SHP77 (cell line): ENCODE data around the gene ZNF512B.
"Not testable (repeated sequence)": the region's sequence is repeated elsewhere in the genome, so short reads cannot be mapped to it uniquely, and the experiment has no call there.

ENCODE experiments used
- DNase-seq, 2 experiments: peaks; one replicate each; lab custom pipeline; 2025; lab: John Stamatoyannopoulos, UW

The ZNF512B gene

DNA sequence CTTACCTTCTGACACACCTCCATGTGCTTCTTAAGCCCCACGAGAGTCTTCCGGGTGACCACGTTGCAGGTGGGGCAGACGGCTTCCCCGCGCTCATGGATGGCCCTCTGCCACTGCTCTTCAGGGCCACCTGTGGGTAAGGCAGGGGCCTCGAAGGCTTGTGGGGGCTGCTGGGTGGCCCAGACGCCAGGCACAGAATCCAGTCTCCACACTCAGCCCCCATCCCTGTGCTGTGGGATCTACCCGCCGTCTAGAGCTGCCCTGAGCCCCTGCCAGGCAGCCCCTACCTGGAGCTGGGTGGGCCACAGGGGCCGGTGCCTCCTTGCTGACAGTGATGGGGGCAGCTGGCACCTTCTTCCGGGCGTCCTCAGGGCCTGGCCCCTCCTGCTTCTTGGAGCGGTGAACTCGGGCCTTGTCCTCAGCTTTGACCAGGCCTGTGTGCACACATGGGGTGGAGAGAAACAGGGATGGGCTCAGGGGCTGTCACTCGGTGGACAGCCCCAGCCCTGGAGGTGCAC lies 5.9 kb downstream of the ZNF512B start:
- no peak for DNase-seq

DNA sequence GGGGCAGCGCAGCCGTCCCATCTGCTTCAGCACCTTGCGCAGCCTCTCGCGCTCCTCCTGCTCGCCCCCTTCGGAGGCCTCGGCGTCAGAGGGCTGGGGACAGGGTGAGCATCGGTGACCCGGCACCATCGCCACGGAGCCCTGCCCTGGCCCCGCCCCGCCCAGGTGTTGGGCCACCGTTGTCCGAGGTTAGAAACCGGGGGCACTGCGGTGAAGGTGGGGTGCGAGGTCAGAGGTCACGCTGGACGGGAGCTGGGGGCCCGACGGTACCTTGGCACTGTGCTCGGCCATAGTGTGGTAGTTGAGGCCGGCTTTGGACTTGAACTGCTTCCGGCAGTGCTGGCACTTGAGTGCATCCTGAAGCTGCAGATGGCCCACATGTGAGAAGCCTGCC lies 6.4 kb downstream of the ZNF512B start:
- DNase-seq = no peak

DNA sequence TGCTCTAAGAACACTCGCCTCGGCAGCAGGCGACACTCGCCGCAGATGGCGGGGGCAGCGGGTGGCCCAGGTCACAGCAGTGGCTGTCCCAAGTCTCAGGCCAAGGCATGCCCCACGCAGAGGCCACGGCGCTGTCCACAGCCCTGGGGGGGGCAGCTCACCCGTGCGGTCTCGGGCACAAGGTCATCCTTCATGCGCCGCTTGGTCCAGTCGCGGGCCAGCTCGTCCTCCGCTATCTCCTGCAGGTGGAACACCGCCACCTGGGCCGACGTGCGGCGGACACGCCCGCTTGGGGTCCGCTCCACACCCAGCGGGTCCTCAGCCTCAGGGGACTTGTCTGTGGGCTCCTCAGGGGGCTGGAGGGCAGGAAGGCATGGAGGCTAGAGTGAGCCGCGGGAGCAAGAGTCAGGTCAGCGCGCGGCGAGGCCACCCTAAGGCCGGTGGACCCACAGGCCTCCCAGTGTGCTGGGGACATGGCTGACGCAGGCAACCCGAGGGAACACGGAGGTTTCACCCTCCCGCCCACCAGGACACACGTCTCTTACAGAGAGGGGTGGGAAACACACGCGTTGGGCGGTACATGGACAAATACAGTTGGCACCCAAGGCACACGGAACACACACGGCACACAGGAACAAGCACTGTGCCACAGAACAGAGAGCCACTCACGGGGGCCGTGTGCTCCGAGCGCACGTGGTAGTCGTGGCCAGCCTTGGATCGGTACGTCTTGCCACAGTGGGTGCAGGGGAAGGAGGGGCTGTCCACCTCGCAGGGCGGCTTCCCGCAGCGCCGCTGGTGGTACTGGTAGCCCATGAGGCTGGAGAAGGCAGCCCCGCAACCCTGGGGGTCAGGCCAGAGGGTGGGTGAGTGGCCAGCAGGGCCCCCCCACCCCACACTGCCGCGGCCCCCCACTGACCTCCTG lies 7.0 kb downstream of the ZNF512B start:
- DNase-seq = no peak

DNA sequence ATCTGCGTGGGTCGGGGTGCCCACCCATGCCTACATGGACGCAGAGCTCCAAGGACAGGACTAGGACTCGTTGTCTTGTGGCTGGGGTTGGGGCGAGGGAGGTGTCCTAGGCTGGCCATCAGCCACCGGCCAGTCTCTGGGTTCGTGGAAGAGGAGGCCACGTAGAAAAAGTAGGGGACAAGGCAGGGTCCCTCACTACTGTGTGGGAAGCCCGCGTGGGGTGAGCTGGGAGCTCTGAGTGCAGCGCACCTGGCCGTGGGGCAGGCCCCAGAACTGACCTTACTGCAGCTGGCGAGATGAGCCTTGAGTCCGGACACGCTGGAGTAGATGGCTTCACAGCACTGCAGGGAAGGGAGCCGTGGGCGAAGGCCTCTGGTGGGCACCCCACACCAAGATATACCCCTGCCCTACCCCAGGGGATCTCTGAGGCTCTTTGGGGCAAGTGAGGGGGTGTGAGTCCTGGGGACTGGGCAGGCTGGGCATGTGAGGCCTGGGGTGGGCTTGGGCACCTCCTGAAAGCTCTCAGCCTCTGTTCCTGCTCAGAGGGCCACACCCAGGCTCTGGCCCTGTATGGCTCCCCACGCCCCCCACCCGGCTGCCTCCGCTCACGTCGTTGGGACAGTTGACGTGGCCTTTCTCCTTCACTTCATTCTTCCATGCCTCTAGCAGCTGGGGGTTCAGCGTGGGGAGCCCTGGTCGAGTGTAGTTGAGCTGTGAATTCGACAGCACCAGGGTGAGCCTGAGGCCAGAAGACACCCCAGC lies 7.9 kb downstream of the ZNF512B start:
- DNase-seq = no peak

DNA sequence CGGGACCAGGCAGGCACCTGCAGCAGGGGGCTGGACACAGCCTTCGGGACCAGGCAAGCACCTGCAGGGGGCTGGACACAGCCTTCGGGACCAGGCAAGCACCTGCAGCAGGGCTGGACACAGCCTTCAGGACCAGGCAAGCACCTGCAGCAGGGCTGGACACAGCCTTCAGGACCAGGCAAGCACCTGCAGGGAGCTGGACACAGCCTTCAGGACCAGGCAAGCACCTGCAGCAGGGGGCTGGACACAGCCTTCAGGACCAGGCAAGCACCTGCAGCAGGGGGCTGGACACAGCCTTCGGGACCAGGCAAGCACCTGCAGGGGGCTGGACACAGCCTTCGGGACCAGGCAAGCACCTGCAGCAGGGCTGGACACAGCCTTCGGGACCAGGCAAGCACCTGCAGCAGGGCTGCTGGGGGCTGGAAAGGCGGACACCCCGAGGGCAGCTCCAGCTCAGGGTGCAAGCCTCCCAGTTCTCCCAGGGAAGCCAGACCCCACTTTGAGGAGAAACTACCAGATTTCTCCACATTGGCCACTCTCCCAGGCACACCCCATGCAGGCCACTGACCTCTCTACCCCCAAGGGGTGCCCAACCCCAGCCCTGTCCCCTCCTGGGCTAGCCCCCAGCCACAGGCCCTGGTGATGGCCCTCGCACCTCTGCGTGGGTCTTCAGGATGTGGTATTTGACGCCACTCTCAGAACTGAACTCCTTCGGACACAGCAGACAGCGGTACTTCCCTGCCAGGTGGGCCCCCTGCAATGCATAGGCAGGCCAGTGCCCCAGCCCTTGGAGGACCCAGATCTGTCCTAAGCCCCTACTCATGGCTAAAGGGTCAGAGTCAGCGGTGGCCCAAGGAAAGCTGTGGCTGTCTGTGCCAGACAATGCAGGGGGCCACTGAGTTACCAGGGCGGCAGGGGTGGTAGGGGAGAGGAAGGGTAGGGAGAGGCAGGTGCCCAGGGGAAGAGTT lies 8.8 kb downstream of the ZNF512B start:
- DNase-seq = not testable (repeated sequence)

DNA sequence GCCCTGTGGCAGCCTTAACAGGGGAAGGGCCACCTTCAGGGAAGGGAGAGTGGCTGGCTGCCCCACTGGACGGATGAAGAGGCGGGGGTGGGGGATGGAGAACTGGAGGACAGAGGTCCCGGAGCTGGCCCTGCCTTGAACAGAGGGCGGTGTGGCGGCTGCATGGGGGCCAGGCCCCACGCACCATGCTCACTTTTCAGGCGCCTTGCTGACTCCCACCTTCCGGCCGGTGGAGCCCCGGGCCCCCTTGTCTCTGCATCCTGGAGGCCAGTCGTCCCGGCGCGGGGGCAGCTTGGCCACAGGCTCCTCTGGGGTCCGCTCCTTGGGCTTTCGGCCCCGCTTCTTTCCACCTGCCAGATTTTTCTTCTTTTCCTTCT lies 10.0 kb downstream of the ZNF512B start:
- no peak for DNase-seq

DNA sequence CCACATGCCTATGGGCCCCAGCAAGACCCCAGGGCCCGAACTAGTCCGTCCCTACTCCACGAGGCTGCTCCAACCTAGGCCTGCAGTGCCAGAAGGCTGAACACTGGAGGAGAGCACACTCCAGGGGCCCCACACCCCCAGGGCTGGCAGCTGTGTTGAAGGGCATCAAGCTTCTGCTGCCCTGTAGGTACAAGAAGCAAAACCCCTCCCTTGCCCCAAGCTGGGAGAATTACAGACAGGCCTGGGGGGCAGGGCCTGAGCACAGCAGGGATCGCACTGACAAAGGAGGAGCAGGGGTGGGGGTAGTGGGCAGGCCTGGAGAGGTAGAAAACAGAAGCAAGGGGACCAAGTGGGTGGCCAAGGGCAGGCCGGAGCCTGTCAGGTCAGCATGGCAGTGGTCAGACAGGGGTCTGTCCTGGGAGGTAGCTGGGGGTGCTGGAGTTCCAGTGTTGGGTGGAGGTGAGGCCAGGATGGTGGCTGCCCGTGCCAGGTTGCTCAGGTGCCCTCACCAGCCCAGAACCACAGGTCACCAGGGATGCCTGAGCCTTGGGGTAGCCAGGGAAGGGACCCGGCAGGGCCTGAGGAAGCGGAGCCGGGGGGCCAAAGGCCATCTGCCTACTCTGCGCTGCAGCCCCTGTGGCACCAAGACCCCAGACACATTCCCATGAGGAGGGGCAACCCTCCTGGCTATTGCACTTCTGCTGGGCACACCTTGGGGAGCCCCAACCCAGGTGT lies 10.6 kb downstream of the ZNF512B start:
- no peak for DNase-seq

DNA sequence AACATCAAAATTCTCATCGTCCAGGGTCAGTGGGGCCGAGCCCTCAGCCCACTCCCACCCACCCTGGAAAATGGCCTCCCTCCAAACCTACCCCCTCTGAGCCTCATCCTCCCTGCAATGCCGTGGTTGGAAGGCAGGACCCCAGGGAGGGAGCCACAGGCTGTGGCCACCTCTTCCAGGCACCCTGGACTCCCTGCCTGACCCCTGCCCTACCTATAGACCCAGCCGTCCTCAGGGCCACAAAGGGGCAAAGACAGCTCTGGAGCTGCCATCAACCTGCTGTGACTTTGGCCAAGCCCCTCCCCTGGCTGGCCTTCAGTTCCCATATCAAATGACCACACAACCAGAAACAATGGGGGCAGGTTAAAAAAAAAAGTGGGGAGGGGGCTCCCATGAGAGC lies 11.3 kb downstream of the ZNF512B start:
- DNase-seq = no peak

DNA sequence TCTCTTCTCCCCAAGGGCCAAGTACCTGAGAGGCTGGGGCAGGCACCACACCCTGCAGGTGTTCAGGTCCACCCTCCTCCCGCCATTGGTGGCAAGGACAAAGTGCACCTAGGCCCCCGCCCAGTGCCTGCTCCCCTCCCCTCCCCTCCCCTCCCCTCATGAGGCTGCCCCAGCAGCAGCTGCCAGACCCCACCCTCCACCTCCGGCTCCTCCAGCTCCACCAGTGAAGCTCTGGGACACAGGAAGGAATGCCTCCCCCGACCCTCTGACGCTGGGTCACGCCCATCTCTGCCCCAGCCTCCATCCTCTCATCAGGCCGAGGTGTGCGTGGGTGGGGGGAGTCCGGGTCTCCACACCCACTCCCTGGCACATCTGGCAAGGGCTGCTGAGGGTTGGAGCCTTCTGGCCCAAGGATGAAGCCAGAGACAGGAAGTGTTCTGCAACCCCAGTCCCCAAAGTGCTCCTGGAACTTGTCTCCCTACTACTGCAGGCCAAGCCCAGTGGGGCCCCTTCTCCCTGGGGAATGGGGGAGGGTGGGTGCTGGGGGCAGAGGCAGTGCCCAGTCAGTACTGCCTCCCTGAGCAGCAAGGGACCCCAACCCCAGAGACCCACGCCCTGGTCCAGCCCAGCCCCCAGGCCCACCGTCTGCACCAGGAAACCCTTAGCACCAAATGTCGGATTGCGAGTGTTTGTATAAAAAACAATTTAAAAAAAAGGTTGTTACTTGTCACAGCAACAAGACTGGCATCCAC lies 11.9 kb downstream of the ZNF512B start:
- DNase-seq = peak; percentile 64 to 80

DNA sequence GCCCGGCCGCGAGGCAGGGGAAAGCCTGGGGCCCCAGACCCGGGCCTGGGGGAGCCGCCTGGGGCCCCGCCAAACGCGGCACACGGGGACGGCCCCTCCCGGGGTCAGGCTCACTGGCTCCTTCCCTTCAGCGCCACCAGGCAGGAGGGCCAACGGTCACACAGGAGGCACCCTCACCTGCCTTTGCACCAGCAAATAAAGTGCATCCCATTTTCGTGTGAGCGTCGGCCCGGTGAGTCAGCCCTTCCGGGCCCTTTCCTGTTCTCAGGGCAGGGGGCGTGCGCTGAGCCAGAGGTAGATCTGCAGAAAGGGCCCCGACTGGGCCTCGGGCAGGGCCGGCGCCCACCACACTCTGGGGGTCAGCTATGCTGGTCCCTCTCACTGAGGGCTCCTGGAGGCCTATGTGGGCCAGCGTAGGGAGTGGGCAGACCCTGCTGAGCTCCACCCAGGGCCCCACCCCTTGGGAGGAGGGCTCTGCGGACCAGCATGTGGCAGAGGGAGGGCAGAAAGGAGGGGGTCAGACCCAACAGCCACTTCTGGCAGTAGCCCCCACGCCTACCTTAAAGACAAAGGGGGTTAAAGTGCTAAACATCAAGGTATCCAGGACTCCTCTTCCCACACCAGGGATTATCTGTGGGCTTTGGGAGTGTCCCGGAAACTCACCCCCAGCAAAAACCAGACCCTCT lies 12.6 kb downstream of the ZNF512B start:
- peak; percentile 84 to 90 for DNase-seq

DNA sequence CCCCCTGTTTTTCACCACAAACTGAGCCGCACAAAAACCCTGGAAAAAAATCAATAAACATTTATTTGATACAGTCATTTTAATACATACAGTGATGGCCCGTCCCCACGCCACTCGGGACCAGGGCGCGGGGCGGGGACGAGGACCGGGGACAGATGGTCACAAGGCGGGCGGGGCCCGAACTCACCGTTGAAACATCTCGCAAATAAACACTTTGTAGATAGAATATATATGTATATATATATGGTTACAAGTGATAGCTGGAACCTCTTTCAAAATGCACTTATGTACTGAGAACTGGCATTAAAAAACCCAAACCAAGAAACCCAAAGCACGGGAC lies 13.1 kb downstream of the ZNF512B start:
- no peak for DNase-seq

DNA sequence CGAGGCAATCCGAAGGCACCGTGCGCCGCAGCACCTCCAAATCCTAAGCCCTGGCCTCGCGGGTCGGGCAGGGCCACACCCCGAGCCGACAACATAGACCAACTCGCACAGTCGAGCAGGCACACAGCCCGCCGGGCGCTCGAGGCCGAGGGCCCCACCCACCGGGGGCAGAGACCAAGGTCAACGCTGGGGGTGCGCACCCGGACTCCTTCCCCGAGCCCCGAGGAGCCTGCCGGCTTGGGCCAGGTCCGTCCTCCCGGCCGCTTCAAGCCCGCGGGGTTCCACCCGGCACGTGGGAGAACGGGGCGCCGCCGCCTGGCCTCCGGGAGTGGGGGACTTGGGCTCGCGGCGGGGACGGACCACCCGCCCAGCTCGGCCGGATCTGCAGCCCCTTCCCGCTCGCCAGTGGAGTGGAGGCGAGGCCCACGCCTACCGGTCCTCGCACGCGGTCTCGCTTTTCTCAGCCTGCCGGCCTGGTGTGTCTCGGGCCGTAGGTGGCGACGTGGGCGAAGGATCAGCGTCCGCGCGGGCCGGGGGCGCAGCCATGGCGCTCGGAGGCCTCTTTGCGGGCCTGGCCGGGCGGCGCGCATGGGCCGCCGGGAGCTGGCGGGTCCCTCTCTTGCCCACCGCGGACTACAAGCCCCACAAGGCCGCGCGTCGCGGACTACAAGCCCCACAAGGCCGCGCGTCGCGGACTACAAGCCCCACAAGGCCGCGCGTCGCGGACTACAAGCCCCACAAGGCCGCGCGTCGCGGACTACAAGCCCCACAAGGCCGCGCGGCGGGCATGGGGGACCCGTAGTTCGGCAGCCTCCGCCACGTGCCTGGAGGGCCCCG lies 13.7 kb downstream of the ZNF512B start, which contains the start of gene UCKL1:
Gene UCKL1, minus strand, starts transcription at position 590 of the 837 bp plus-strand sequence. Its CDS starts 44 bp downstream, at position 546.
- peak; percentile 88 to 97 for DNase-seq

DNA sequence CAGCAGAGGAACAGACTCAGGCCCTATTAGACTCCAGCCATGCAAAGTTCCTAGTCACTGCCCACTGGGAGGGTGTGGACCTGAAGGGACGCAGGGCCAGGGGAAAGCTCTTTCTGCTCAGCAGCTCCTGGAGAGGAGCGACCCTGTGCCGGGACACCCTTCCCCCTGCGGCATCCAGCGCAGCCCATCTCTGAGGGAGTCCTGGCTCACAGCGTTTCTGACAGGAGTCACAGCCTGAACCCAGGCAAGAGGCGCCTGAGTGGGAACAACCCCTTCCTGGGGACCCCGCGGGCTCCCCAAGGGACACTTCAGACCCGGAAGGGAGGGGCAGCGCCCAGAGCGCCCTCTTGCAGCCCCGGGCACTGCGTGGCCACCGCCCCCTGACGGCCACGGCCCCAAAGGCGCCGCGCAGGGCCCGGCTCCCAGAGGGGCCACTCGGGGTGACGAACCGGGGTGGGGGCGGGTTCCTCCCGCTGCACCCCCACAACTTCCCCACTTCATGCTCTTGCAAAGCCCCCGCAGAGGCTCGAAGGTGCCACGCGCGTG lies 14.4 kb downstream of the ZNF512B start:
- DNase-seq = peak in 1 of 2 experiments; percentile 30

DNA sequence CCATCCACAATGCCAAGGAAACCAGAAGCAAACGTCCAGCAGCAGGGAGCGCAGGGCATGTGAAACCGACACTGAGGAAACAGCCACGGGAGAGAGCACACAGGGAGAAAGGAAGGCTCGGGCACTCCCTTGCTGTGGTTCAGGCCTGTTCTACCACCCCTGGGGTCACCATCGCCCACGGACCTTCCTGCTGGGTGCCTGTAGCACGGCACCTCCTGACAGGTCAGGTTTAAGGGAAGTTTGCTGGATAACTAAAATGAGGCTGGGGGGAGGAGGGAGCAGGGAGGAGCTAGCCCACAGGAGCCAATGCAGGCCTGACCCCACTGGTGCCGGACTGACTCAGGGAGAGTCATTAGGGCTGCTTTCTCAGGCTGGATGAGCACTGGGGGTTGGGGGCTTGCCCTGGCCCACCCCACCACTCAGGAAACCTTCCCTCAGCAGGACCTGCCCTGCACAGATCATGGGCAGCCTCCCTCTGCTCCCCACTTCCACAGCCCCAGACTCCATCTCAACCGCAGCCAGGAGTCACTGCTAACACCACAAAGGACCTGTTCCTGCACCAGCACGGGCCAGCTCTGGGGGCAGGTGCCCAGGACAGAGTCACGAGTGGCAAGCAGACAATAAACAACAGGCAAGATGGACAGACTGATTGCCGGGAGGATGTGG lies 15.8 kb downstream of the ZNF512B start:
- no peak for DNase-seq

DNA sequence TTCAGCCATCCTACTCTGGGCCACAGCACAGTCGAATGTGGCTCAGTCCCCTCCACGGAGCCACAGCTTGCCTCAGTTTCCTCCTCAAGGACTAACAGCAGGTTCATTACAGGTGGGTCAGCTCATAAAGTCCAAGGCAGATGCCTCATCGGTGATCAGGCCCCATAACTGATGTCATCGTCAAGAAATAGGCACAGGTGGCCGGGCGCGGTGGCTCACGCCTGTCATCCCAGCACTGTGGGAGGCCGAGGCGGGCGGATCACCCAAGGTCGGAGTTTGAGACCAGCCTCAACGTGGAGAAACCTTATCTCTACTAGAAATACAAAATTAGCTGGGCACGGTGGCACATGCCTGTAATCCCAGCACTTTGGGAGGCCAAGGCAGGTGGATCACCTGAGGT lies 17.0 kb downstream of the ZNF512B start:
- no peak for DNase-seq

DNA sequence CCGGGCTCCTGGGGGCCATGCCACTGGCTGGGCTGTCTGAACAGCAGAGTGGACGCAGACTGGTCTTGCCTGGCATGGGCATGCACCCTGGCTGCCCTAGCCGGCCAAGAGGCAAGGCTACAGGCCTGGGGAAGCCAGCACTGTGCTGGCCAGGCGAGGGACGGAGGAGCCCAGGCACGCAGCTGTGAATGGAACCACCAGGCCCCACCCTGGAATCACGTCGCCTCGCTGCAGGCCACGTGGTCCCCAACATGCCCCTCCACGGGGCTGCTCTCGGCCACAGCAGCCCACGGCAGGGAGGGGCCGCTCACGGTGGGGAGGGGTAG lies 17.6 kb downstream of the ZNF512B start:
- no peak for DNase-seq

DNA sequence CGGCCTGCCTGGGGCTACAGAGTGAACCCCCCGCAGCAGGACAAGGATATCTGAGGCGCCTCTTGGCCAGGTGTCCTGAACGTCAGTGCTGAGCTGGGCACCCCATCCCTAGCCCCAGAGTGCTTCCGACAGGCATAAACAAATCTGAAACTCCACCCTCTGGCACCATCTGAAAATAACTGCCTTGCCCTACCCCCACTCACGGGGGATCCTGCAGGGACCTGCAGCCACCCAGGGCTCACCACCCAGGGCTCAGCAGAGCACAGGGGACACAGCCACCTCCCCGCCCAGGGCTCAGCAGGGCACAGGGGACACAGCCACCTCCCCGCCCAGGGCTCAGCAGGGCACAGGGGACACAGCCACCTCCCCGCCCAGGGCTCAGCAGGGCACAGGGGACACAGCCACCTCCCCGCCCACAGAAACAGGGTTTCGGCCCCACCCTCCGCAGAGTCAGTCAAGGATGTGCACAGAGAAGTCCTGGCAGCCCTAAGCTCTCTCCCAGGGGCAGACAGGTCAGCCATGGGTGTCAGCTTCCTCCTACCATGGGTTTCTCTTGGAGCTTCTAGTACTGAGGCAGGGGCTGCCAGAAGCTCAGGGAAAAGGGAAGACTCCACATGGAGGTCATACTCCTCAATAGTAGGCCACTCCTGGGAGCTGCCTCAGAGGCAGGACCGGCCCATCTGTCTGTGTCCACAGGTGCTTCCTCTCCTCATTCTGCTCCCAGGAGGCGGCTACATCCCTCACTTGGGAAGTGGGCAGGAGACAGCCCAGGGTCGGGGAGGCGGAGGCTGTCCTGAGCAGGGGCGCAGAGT lies 18.1 kb downstream of the ZNF512B start:
- DNase-seq = no peak
